Measurements from ENCODE around the gene PAQR4.
A peak's percentile ranks its signal among the peaks of the same experiment; 100 is the strongest.

PAQR4 gene

DNA sequence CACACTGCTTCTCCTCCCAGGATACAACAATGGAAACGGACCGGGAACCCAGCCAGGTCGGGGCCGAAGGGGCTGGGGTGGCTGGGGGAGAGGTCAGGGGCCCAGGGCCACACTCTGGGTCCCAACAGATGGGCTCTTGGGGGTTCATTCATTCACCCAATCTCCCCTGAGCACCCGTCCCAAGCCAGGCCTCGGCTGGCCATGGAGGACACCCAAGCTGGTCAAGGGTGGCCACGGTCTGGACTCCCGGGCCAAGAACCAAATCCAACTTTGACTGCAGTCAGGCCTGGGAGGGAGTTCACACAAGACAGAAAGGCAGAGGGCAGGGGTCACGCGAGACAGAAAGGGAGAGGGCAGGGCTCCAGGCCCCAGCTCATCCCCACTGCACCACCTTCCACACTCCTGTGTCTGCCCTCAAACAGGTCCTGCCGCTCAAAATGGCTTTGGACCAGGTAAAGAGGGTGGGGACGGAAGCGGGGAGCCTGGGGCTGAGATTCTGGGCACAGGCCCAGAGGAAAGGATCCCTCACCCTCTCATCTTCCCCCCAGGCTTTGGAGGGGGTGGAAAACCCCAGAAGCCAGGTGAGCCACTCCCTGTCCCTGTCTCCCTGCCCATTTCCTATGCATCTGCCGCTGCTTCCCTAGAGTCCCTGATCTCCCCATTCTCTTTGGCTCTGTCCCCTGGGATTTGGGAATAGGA lies 23.4 kb downstream of the PAQR4 start:
- Histone ChIP-seq H3K4me2 (ENCODE audit: low read length) (no peak overlapping the region), H3K27me3 (ENCODE audit: insufficient read depth, low read length, poor library complexity) (no peaks in the 10 kb centered on the region), H3K23ac (ENCODE audit: low read length) (no peak overlapping the region), H2AK5ac (ENCODE audit: low read length) (no peak overlapping the region), H3K79me1 (ENCODE audit: low read length) (no peaks in the 10 kb centered on the region), H3K36me3 (ENCODE audit: control insufficient read depth, insufficient read depth, low read length) (no peaks in the 10 kb centered on the region), H2BK5ac (ENCODE audit: low read length) (no peak overlapping the region), H3K27ac (ENCODE audit: low read depth, low read length) (no peak overlapping the region), H4K8ac (ENCODE audit: low read depth, low read length) (no peak overlapping the region), H3K4ac (ENCODE audit: low read depth, low read length) (no peak overlapping the region), H2BK15ac (replicated peaks; ENCODE audit: low read depth) (no peak overlapping the region), H4K5ac (ENCODE audit: low read length) (no peak overlapping the region), H3K18ac (ENCODE audit: low read length) (no peak overlapping the region), H3K9ac (ENCODE audit: low read length) (no peak overlapping the region), H3K79me2 (ENCODE audit: control insufficient read depth, insufficient read depth, low read length) (no peaks in the 10 kb centered on the region), H2BK120ac (ENCODE audit: low read depth, low read length) (no peak overlapping the region), H3K4me3 (ENCODE audit: low read length) (no peak overlapping the region), H3K56ac (ENCODE audit: low read length) (no peak overlapping the region), H3K4me1 (ENCODE audit: control insufficient read depth, low read depth, low read length) (no peaks in the 10 kb centered on the region)
- no CpG with 5 or more reads among the region's 14 CpGs for WGBS (ENCODE audit: extremely low coverage, insufficient coverage, low lambda C conversion rate)
- DNase-seq: no peak

DNA sequence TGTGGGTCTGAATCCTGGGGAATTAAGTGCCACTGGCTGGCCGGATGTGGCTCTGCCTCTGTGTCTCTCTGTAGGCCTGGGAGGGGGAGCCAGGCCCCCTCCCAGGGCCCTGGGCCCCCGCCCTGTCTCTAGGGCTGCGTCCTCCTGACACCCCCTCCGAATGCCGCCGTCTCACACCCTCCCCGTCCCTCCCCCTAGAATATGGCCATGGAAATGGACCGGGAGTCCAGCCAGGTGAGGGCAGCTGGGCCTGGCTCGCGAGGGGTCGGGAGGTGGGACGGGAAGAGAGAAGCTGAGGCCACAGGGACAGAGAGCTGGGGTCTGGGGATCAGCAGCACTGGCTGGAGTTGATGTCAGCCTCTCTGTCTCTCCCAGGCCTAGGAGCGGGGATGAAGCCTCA lies 27.1 kb downstream of the PAQR4 start:
- Histone ChIP-seq H2AK5ac (ENCODE audit: low read length) (no peak overlapping the region), H3K79me2 (ENCODE audit: control insufficient read depth, insufficient read depth, low read length) (no peaks in the 10 kb centered on the region), H3K18ac (ENCODE audit: low read length) (no peak overlapping the region), H2BK120ac (ENCODE audit: low read depth, low read length) (no peak overlapping the region), H2BK5ac (ENCODE audit: low read length) (no peak overlapping the region), H3K27me3 (ENCODE audit: insufficient read depth, low read length, poor library complexity) (no peaks in the 10 kb centered on the region), H3K4ac (ENCODE audit: low read depth, low read length) (no peak overlapping the region), H3K36me3 (ENCODE audit: control insufficient read depth, insufficient read depth, low read length) (no peaks in the 10 kb centered on the region), H2BK15ac (replicated peaks; ENCODE audit: low read depth) (no peak overlapping the region), H3K4me2 (ENCODE audit: low read length) (no peak overlapping the region), H3K9ac (ENCODE audit: low read length) (no peak overlapping the region), H3K56ac (ENCODE audit: low read length) (peak overlapping the region; percentile 25), H3K23ac (ENCODE audit: low read length) (no peak overlapping the region), H3K79me1 (ENCODE audit: low read length) (no peaks in the 10 kb centered on the region), H4K8ac (ENCODE audit: low read depth, low read length) (no peak overlapping the region), H3K4me1 (ENCODE audit: control insufficient read depth, low read depth, low read length) (no peaks in the 10 kb centered on the region), H3K27ac (ENCODE audit: low read depth, low read length) (no peak overlapping the region), H4K5ac (ENCODE audit: low read length) (no peak overlapping the region), H3K4me3 (ENCODE audit: low read length) (no peak overlapping the region)
- WGBS (ENCODE audit: extremely low coverage, insufficient coverage, low lambda C conversion rate): no CpG with 5 or more reads among the region's 13 CpGs
- no peak for DNase-seq

DNA sequence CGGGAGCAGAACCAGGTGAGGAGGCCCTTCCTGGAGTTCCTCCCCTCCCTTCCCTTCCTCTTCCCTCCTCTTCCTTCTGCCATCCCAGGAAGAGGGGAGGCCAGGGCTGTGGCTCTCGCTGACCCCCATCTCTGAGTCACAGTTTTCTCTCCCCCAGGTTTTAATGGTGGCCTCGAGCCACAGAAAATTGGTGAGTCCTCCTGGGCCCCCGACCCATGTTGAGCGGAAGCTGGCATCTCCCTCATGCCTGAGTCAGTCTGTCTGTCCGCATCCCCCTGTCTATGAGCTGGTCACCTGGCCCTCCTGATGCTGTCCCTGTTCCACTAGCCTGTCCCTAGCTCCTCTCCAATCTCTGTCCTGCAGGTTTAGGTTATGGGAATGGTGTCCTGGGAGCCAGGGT lies 30.8 kb downstream of the PAQR4 start:
- no peak overlapping the region for H3K27ac ChIP-seq (ENCODE audit: low read depth, low read length)
- H3K79me1 ChIP-seq (ENCODE audit: low read length): no peaks in the 10 kb centered on the region
- no peaks in the 10 kb centered on the region for H3K79me2 ChIP-seq (ENCODE audit: control insufficient read depth, insufficient read depth, low read length)
- H3K18ac ChIP-seq (ENCODE audit: low read length): no peak overlapping the region
- H4K5ac ChIP-seq (ENCODE audit: low read length): no peak overlapping the region
- DNase-seq: no peak
- H2AK5ac ChIP-seq (ENCODE audit: low read length): no peak overlapping the region
- H3K27me3 ChIP-seq (ENCODE audit: insufficient read depth, low read length, poor library complexity): no peaks in the 10 kb centered on the region
- no peak overlapping the region for H2BK5ac ChIP-seq (ENCODE audit: low read length)
- no peak overlapping the region for H3K4me3 ChIP-seq (ENCODE audit: low read length)
- no peak overlapping the region for H2BK120ac ChIP-seq (ENCODE audit: low read depth, low read length)
- no peak overlapping the region for H3K23ac ChIP-seq (ENCODE audit: low read length)
- WGBS (ENCODE audit: extremely low coverage, insufficient coverage, low lambda C conversion rate): no CpG with 5 or more reads among the region's 6 CpGs
- no peaks in the 10 kb centered on the region for H3K4me1 ChIP-seq (ENCODE audit: control insufficient read depth, low read depth, low read length)
- no peaks in the 10 kb centered on the region for H3K36me3 ChIP-seq (ENCODE audit: control insufficient read depth, insufficient read depth, low read length)
- no peak overlapping the region for H4K8ac ChIP-seq (ENCODE audit: low read depth, low read length)
- H3K4me2 ChIP-seq (ENCODE audit: low read length): no peak overlapping the region
- H3K9ac ChIP-seq (ENCODE audit: low read length): no peak overlapping the region
- H3K4ac ChIP-seq (ENCODE audit: low read depth, low read length): no peak overlapping the region
- H3K56ac ChIP-seq (ENCODE audit: low read length): no peak overlapping the region
- H2BK15ac ChIP-seq (replicated peaks; ENCODE audit: low read depth): no peak overlapping the region

DNA sequence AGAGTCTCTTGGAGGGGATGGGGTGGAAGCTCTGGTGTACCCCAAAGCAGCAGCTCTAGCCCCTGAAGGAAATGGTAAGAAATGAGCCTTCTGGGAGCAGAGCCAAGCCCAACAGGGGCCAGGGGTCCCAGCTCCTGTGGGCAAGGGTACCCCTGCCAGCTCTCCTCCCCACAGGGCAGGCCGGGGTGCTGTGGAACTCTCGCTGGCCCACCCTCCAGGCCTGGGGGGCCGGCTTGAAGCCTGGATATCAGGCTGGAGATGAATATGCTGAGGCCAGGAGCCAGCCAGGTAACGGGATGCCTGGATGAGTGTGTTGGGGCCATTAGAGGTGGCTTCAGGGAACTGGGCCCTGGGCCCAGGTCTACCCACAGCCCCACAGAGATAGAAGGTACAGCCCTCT lies 31.4 kb downstream of the PAQR4 start:
- no peaks in the 10 kb centered on the region for H3K79me1 ChIP-seq (ENCODE audit: low read length)
- H3K18ac ChIP-seq (ENCODE audit: low read length): no peak overlapping the region
- no peaks in the 10 kb centered on the region for H3K79me2 ChIP-seq (ENCODE audit: control insufficient read depth, insufficient read depth, low read length)
- no peak overlapping the region for H3K4me3 ChIP-seq (ENCODE audit: low read length)
- H2BK15ac ChIP-seq (replicated peaks; ENCODE audit: low read depth): no peak overlapping the region
- WGBS (ENCODE audit: extremely low coverage, insufficient coverage, low lambda C conversion rate): no CpG with 5 or more reads among the region's 4 CpGs
- H2BK120ac ChIP-seq (ENCODE audit: low read depth, low read length): no peak overlapping the region
- no peak overlapping the region for H3K56ac ChIP-seq (ENCODE audit: low read length)
- no peak overlapping the region for H4K5ac ChIP-seq (ENCODE audit: low read length)
- H3K23ac ChIP-seq (ENCODE audit: low read length): no peak overlapping the region
- H3K27me3 ChIP-seq (ENCODE audit: insufficient read depth, low read length, poor library complexity): no peaks in the 10 kb centered on the region
- no peak for DNase-seq
- no peak overlapping the region for H3K4me2 ChIP-seq (ENCODE audit: low read length)
- no peak overlapping the region for H3K4ac ChIP-seq (ENCODE audit: low read depth, low read length)
- no peaks in the 10 kb centered on the region for H3K36me3 ChIP-seq (ENCODE audit: control insufficient read depth, insufficient read depth, low read length)
- H3K9ac ChIP-seq (ENCODE audit: low read length): no peak overlapping the region
- H3K27ac ChIP-seq (ENCODE audit: low read depth, low read length): no peak overlapping the region
- no peaks in the 10 kb centered on the region for H3K4me1 ChIP-seq (ENCODE audit: control insufficient read depth, low read depth, low read length)
- H2BK5ac ChIP-seq (ENCODE audit: low read length): no peak overlapping the region
- H2AK5ac ChIP-seq (ENCODE audit: low read length): no peak overlapping the region
- H4K8ac ChIP-seq (ENCODE audit: low read depth, low read length): no peak overlapping the region

DNA sequence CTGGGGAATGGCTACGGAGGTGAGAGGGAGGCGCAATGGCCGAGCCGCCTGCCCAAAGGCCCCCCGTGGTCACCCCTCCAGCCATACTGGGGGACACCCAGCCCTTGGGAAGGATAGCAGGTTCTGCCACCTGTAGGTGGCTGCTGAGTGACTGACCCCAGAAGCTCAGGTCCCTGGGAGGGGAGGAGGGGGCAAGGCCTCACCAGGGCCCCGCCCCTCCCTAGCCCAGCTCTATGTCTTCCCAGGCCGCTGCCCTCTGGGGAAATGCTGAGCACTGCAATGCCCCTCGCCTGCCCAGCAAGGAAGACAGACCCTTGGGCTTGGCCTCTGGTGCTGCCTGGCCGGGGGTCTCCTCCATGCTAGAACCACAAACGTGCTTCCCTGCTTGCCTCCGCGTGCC lies 32.2 kb downstream of the PAQR4 start:
- Histone ChIP-seq H3K4me2 (ENCODE audit: low read length) (no peak overlapping the region), H3K27ac (ENCODE audit: low read depth, low read length) (no peak overlapping the region)

More for the DNA sequence above, 32.2 kb downstream of the PAQR4 start:
- Histone ChIP-seq H3K18ac (ENCODE audit: low read length) (no peak overlapping the region), H3K36me3 (ENCODE audit: control insufficient read depth, insufficient read depth, low read length) (no peaks in the 10 kb centered on the region), H3K9ac (ENCODE audit: low read length) (no peak overlapping the region), H3K79me1 (ENCODE audit: low read length) (no peaks in the 10 kb centered on the region), H3K23ac (ENCODE audit: low read length) (no peak overlapping the region), H2BK120ac (ENCODE audit: low read depth, low read length) (no peak overlapping the region), H2BK15ac (replicated peaks; ENCODE audit: low read depth) (no peak overlapping the region), H2AK5ac (ENCODE audit: low read length) (no peak overlapping the region), H3K4me1 (ENCODE audit: control insufficient read depth, low read depth, low read length) (peaks cover 3% of the 10 kb centered on the region), H3K4me3 (ENCODE audit: low read length) (no peak overlapping the region), H3K56ac (ENCODE audit: low read length) (peak overlapping the region; percentile 44), H4K5ac (ENCODE audit: low read length) (no peak overlapping the region), H4K8ac (ENCODE audit: low read depth, low read length) (no peak overlapping the region), H3K79me2 (ENCODE audit: control insufficient read depth, insufficient read depth, low read length) (no peaks in the 10 kb centered on the region), H3K4ac (ENCODE audit: low read depth, low read length) (no peak overlapping the region), H2BK5ac (ENCODE audit: low read length) (no peak overlapping the region), H3K27me3 (ENCODE audit: insufficient read depth, low read length, poor library complexity) (no peaks in the 10 kb centered on the region)
- peak; percentile 56 for DNase-seq
- no CpG with 5 or more reads among the region's 12 CpGs for WGBS (ENCODE audit: extremely low coverage, insufficient coverage, low lambda C conversion rate)

All from mesendoderm (in vitro differentiated cells).